Ishikawa (cell line): Measurements from ENCODE around the gene FCER1A.

ENCODE experiments used
- CEBPB ChIP-seq: IDR thresholded peaks from 2 replicates; pipeline ENCODE4 v1.6.1; 2012
- CREB1 ChIP-seq: IDR thresholded peaks from 2 replicates; pipeline ENCODE4 v1.6.1; 2012; ENCODE audit warnings: low read depth
- EGR1 ChIP-seq: IDR thresholded peaks from 2 replicates; pipeline ENCODE4 v1.6.1; 2012
- EP300 ChIP-seq: IDR thresholded peaks from 2 replicates; pipeline ENCODE4 v1.6.1; 2012; ENCODE audit warnings: borderline replicate concordance
- FOXM1 ChIP-seq: IDR thresholded peaks from 2 replicates; pipeline ENCODE4 v1.6.1; 2012; ENCODE audit warnings: low read depth, borderline replicate concordance
- NFIC ChIP-seq: IDR thresholded peaks from 2 replicates; pipeline ENCODE4 v1.6.1; 2012
- RAD21 ChIP-seq: IDR thresholded peaks from 2 replicates; pipeline ENCODE4 v1.6.1; 2012; ENCODE audit warnings: low read depth
- TAF1 ChIP-seq: IDR thresholded peaks from 2 replicates; pipeline ENCODE4 v1.6.1; 2012; ENCODE audit warnings: low read depth, mild to moderate bottlenecking
- TCF12 ChIP-seq: IDR thresholded peaks from 2 replicates; pipeline ENCODE4 v1.6.1; 2012; ENCODE audit warnings: low read depth
- TEAD4 ChIP-seq: IDR thresholded peaks from 2 replicates; pipeline ENCODE4 v1.6.1; 2012
- YY1 ChIP-seq: IDR thresholded peaks from 2 replicates; pipeline ENCODE4 v1.6.1; 2012; ENCODE audit warnings: low read depth
- ZBTB7A ChIP-seq: IDR thresholded peaks from 2 replicates; pipeline ENCODE4 v1.6.1; 2012; ENCODE audit warnings: low read depth
- TF ChIP-seq, protein P1 (sequence below): IDR thresholded peaks from 2 replicates; pipeline ENCODE4 v1.6.1; 2012
- TF ChIP-seq, protein P2 (sequence below): IDR thresholded peaks from 2 replicates; pipeline ENCODE4 v1.6.1; 2012; ENCODE audit warnings: low read depth, mild to moderate bottlenecking
- TF ChIP-seq, protein P3 (sequence below): IDR thresholded peaks from 2 replicates; pipeline ENCODE4 v1.6.1; 2012

FCER1A gene

DNA sequence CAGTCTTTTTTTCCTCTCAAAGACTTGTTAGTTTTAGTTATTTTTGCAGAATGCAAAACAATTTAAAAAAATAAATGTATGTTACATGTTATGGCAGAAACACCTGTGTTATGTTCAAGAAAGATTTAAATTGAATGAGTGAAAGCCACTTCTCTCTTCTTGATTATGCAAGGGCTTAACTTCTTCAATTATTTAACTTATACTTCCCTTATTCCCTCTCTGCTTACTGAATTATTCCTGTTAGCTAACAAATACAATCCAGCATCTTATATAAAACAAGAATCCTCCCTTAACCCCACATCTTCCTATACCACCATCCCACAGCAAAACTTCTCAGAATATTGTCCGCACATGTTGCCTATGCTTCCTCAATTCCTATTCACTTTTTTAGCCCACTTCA lies 10.7 kb upstream of the FCER1A start:
- TF ChIP-seq CEBPB (no peak), YY1 (no peak), NFIC (no peak), TCF12 (no peak)
- TF ChIP-seq, protein P1, sequence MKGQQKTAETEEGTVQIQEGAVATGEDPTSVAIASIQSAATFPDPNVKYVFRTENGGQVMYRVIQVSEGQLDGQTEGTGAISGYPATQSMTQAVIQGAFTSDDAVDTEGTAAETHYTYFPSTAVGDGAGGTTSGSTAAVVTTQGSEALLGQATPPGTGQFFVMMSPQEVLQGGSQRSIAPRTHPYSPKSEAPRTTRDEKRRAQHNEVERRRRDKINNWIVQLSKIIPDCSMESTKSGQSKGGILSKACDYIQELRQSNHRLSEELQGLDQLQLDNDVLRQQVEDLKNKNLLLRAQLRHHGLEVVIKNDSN, result no peak

DNA sequence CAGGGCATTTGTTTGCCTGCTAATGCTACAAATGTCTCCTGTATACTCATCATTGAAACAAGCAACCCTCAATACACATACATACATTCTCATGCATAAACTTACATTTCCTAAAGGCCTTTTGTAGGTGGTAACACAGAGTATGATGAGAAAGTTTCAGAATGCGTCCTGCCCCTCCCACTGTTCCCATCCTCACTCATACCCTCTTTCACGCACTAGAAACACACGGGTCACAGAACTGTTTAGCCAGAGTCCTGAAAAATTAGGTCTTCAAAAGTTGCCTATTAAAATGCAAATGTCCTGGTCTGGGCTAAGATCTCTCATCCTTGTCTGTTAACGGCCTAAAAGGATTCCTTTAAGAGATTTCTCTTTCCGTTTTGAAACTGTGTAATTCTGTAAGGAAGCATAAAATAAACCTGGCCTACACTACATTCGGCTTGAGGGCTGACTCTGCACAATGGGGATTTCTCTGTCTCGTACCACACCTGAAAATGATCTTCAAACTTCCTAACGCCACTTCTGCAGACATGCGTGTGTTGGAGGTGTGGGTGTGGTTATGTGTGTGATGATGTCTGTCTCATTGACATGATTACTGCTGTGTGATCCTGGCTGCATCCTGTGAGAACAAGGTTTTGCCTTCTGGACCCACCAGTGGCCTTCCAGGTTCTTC lies 5.3 kb upstream of the FCER1A start:
- no peak for TF ChIP-seq CEBPB
- no peak for TF ChIP-seq YY1
- no peak for TF ChIP-seq RAD21
- no peak for TF ChIP-seq EGR1
- TF ChIP-seq, protein P2, sequence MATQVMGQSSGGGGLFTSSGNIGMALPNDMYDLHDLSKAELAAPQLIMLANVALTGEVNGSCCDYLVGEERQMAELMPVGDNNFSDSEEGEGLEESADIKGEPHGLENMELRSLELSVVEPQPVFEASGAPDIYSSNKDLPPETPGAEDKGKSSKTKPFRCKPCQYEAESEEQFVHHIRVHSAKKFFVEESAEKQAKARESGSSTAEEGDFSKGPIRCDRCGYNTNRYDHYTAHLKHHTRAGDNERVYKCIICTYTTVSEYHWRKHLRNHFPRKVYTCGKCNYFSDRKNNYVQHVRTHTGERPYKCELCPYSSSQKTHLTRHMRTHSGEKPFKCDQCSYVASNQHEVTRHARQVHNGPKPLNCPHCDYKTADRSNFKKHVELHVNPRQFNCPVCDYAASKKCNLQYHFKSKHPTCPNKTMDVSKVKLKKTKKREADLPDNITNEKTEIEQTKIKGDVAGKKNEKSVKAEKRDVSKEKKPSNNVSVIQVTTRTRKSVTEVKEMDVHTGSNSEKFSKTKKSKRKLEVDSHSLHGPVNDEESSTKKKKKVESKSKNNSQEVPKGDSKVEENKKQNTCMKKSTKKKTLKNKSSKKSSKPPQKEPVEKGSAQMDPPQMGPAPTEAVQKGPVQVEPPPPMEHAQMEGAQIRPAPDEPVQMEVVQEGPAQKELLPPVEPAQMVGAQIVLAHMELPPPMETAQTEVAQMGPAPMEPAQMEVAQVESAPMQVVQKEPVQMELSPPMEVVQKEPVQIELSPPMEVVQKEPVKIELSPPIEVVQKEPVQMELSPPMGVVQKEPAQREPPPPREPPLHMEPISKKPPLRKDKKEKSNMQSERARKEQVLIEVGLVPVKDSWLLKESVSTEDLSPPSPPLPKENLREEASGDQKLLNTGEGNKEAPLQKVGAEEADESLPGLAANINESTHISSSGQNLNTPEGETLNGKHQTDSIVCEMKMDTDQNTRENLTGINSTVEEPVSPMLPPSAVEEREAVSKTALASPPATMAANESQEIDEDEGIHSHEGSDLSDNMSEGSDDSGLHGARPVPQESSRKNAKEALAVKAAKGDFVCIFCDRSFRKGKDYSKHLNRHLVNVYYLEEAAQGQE, result no peak
- no peak for TF ChIP-seq ZBTB7A
- TF ChIP-seq TEAD4, result no peak
- TF ChIP-seq, protein P3, sequence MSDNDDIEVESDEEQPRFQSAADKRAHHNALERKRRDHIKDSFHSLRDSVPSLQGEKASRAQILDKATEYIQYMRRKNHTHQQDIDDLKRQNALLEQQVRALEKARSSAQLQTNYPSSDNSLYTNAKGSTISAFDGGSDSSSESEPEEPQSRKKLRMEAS, result no peak
- TF ChIP-seq TCF12, result no peak
- no peak for TF ChIP-seq CREB1
- TF ChIP-seq EP300, result no peak
- TF ChIP-seq TAF1, result no peak
- TF ChIP-seq, protein P1, result no peak
- TF ChIP-seq NFIC, result no peak
- TF ChIP-seq FOXM1, result no peak

DNA sequence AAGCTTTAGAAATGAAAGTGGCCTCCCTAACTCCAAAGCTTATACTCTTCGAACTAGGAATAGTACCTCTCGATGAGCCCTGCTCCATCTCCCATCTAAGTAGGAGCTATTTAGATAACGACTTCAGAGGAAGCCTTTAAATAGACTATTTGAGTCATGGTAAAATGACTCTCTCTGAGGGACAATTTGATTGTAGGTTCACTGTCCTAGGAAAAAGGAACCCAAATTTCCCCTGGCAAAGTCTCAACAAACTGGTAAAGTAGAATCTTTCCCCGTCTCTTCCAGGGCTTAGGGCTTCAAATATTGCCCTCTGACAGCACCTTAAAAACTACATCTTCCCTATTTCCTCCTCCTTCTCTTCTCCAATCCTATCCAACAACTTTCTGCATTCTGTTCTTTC lies 2.0 kb upstream of the FCER1A start:
- TF ChIP-seq TEAD4 (no peak), EP300 (no peak), CREB1 (no peak), FOXM1 (no peak), TCF12 (no peak), NFIC (no peak), RAD21 (no peak), ZBTB7A (no peak), YY1 (no peak), TAF1 (no peak), CEBPB (no peak), EGR1 (no peak)
- TF ChIP-seq, protein P2, result no peak
- TF ChIP-seq, protein P1, result no peak
- TF ChIP-seq, protein P3, result no peak

DNA sequence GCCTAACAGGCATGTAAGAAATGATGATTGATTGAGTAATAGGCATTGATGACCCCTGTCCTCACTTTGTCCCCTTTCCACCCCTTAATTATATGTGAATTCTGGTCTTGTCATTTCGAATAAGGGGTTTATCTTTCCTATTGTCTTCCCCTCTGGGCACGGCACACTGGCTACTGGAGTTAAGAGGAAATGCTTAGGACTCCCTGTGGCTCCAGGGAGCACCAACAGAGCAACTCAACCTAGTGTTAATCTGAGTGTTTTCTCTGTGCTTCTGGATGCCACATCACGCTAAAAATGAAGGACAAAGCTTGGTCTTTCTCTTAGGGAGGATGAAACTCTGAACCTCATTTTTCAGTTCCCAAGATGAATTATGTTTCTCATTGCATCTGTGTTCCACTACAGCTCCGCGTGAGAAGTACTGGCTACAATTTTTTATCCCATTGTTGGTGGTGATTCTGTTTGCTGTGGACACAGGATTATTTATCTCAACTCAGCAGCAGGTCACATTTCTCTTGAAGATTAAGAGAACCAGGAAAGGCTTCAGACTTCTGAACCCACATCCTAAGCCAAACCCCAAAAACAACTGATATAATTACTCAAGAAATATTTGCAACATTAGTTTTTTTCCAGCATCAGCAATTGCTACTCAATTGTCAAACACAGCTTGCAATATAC lies 5.3 kb downstream of the FCER1A start:
- no peak for TF ChIP-seq RAD21
- TF ChIP-seq TAF1, result no peak
- TF ChIP-seq EGR1, result no peak
- TF ChIP-seq ZBTB7A, result no peak
- TF ChIP-seq FOXM1, result no peak
- no peak for TF ChIP-seq NFIC

DNA sequence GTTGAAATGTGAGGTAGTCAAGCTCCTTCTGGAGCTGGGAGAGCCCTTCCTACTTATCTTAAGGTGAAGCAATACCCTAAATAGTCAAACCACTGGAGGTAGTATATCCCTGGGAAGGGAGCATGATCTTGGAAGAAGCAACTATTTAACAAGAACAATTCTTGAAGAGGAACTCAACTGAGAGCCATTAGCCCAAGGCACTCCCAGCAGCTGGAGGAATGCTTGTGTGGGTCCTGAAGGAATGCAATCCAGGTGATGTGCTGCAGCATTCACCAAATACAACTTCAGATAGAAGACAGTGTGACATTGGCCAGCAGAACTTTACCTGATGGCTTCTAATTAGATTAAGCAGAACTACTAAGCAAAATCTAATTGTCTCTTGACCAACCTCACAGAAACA lies 9.5 kb downstream of the FCER1A start:
- no peak for TF ChIP-seq TEAD4
- TF ChIP-seq, protein P1, result no peak
- no peak for TF ChIP-seq TAF1
- TF ChIP-seq FOXM1, result no peak
- no peak for TF ChIP-seq NFIC
- no peak for TF ChIP-seq TCF12
- TF ChIP-seq, protein P3, result no peak
- TF ChIP-seq YY1, result no peak
- TF ChIP-seq CREB1, result no peak
- no peak for TF ChIP-seq EGR1
- TF ChIP-seq RAD21, result no peak
- no peak for TF ChIP-seq ZBTB7A
- TF ChIP-seq, protein P2, result no peak
- TF ChIP-seq EP300, result no peak
- no peak for TF ChIP-seq CEBPB
